GM21526 (cell line): ENCODE results near the gene EBNA1BP2.
"Not testable (repeated sequence)": the region's sequence is repeated elsewhere in the genome, so short reads cannot be mapped to it uniquely, and the experiment has no call there.

Source experiments
- ATAC-seq: cut with Tn5 transposase; IDR thresholded peaks from one replicate; pipeline ENCODE4 v1.9.1; 2021; ENCODE audit warnings: moderate library complexity; ENCODE audit not compliant: unreplicated experiment, low FRiP score

Gene EBNA1BP2, protein sequence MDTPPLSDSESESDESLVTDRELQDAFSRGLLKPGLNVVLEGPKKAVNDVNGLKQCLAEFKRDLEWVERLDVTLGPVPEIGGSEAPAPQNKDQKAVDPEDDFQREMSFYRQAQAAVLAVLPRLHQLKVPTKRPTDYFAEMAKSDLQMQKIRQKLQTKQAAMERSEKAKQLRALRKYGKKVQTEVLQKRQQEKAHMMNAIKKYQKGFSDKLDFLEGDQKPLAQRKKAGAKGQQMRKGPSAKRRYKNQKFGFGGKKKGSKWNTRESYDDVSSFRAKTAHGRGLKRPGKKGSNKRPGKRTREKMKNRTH

GRCh38 chr1:43171876-43172526 lies at the start of gene EBNA1BP2, which contains the start of gene CFAP57:
EBNA1BP2 (minus strand) TSS chr1:43172290; CDS start chr1:43172118, 172 bp downstream.
CFAP57 (plus strand) TSS chr1:43172330; CDS start chr1:43172754, 424 bp downstream.
- peak; percentile 82 for ATAC-seq

DNA sequence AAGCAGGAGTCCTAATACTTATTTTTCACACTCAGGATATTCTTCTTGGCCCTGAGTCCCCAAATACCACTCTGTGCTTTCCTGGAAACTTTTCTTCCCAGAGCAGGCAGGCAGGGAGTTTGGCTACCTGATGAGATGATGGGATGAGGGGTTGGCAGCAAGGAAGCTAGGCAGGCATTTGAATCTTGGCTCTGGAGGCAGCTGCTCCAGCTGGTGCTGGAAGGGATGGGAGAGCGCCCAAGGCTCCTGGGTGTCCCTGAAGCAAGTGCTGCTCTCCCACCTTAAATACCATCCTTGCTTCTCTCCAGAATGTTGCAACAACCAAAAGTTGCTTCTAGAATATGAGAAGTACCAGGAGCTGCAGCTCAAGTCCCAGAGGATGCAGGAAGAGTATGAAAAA lies 49.7 kb upstream of the EBNA1BP2 start:
- ATAC-seq: no peak

GRCh38 chr1:43220905-43221778 lies 49.1 kb upstream of the EBNA1BP2 start:
- peak; percentile 66 for ATAC-seq

DNA sequence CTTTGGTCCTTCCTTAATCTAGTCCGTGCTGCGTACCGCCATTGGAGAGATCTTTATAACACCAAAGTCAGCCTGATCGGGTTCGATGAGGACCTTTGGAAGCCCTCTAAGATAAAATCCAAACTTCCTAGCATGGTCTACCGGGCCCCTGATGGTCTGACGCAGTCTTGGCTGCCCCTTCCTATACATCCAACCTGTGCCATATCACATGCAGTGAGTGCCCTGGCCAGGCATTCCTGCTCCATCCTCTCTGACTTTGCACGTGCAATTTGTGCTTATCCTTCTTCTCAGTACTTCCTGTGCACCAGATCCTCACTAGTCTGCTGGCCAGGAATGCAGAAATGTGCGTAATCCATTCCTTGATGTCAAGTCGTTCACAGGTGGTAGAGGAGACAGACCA lies 45.7 kb upstream of the EBNA1BP2 start:
- no peak for ATAC-seq

- ATAC-seq: no peak
These were observed 42.7 kb upstream of the EBNA1BP2 start for GRCh38 chr1:43214501-43215444.

- not testable (repeated sequence) for ATAC-seq
These were observed 36.2 kb upstream of the EBNA1BP2 start for GRCh38 chr1:43208277-43208676.

- ATAC-seq: no peak
These were observed 35.3 kb upstream of the EBNA1BP2 start for GRCh38 chr1:43207229-43207853.

DNA sequence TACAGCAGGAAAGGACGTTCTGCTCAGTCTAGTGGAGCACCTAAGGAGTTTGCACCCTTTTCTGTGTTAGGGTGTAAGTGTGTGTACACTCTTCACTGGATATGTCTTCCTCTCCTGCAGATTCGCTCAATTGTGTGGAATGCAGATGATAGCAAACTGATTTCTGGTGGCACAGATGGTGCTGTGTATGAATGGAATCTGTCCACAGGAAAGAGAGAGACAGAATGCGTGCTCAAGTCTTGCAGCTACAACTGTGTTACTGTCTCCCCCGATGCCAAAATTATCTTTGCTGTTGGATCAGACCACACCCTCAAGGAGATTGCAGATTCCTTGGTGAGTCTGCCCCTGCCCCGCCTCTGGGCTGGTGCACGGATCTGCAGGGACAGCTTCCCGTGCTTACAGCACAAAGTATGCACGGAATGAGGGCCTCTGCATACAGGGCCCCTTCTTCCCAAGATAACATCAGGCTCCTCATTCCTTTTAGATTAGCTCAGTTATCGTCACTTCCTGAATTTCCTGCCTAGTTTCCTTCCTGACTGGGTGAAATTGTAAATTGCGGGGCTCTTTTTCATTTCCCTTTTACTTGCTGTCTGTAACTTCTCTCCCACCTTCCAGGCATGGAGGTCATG lies 34.6 kb upstream of the EBNA1BP2 start:
- no peak for ATAC-seq

DNA sequence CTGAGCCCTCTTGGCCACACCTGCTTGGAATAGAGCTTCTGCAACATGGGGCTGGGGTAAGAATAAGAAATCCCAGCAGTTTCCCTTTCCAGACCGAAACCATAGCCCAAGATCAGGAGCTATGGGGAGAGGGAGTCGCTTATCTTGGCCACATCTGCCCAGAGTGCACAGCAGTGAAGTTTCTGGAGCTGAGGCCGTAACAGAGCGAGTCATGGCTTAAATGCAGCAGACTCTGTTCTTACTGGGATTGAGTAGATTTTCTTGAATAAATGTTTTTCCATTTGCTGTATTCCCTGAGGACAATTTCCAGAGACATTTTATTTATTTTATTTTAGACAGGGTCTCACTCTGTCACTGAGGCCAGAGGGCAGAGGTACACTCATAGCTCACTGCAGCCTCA lies 33.6 kb upstream of the EBNA1BP2 start:
- no peak for ATAC-seq

GRCh38 chr1:43204394-43204793 lies 32.3 kb upstream of the EBNA1BP2 start:
- ATAC-seq: no peak

DNA sequence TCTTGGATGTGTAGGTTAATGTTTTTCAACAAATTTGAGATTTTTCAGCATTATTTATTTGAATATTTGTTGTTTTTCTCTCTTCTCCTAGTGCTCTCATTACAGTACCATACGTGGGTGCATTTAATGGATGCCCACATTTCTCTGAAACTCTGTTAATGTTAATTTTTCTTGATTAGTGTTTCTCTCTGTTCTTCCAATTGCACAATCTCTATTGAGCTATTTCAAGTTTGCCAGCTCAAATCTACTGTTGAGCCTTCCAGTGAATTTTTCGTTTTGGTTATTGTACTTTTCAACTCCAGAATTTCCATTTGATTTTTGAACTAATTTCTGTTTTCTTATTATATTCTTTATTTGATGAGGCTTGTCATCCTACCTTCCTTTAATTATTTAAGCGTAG lies 31.8 kb upstream of the EBNA1BP2 start:
- ATAC-seq: no peak

DNA sequence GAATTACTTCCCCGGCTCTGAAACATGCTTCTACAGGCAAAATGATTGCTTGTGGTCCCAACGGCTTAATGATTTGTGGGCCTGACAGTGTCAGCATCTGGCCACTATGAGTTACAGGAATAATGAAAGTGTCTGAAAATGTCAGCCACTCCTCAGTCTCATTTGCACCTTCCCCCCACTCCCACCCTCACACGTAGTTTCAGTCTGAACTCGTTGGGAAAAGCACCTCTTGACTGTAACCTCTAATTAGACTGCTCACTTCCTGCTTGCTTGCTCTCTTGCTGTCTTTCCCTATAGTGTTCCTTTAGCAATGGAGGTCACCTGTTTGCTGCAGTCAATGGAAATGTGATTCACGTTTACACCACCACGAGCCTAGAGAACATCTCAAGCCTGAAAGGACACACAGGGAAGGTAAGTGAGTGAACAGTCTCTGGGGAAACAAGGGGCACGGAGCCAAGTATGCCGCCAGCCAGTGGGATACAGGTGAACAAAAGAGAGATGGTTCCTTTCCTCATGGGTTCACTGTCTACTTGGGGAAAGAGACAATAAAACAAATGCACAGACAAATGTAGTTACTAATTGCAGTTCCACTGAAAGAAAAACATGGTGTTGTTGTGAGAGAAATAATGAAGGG lies 27.1 kb upstream of the EBNA1BP2 start:
- ATAC-seq: no peak

DNA sequence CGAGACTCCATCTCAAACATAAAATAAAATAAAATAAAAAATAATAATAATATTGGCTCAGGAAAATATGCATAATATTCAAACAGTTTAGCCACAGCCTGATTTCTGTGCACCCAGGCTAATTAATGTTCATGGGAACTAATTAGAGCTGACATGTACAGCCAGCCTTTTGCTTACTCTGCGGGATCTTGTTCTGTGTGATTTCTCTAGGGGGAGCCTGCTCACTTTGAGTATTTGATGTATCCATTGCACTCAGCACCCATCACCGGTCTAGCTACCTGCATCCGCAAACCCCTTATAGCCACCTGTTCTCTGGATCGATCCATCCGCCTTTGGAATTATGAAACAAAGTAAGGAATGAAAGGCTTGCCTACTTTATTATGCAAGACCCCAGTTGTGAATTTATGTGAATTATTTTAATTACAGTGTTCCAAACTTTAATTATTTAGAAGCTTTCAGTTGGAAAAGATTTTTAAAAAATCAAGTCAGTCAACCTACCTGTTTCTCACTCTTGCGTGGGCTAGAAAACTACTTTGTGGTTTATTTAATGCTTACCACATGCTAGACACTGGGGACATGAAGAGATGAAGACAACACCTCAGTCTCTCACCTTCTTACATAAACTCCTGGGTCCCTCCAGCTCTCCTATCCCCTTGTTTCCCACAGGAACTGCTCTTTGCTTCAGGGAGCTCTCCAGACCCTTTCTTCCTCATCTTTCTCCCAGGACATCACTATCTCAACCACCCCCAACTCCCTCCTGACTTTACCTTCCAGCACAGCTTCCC lies 25.4 kb upstream of the EBNA1BP2 start:
- no peak for ATAC-seq

GRCh38 chr1:43194509-43194908 lies 22.4 kb upstream of the EBNA1BP2 start:
- no peak for ATAC-seq

- ATAC-seq: no peak
These were observed 16.0 kb upstream of the EBNA1BP2 start for GRCh38 chr1:43188106-43188505.

- no peak for ATAC-seq
These were observed 12.9 kb upstream of the EBNA1BP2 start for GRCh38 chr1:43184995-43185394.

GRCh38 chr1:43184388-43184787 lies 12.3 kb upstream of the EBNA1BP2 start:
- ATAC-seq: no peak

DNA sequence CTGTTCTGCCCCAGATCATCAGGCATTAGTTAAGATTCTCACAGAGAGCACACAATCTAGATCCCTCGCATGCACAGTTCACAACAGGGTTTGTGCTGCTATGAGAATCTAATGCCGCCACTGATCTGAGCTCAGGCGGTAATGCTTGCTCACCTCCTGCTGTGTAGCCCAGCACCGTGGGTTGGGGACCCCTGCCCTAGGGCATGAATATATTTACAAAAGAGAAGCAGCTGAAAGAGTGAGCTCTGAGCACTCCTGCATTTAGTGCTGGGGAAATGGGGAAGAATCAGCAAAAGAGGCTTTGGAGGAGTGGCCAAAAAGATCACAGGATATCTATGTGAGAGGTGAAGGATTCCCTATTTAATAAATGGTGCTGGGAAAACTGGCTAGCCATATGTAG lies 5.6 kb upstream of the EBNA1BP2 start:
- ATAC-seq: no peak
